Kidney (tissue), 14 donors: ENCODE results near the gene INPP5E. TPM values are rescaled to one million over a fixed set of nuclear protein-coding genes. Genes with fewer than 3 reads are reported as not detected.

Experiments used
- DNase-seq, 5 donors: peaks; one replicate each; pipeline ENCODE4 v3.0.0-alpha.2; 2013 to 2020
- FAIRE-seq: peaks from 2 replicates; lab custom pipeline; 2012; peaks lifted over from hg19 to GRCh38; lab: Jason Lieb, UNC
- H3K27ac ChIP-seq, 2 donors: one replicate each; pipeline ENCODE4 v1.7.0; 2013; ENCODE audit warnings: low read depth in 2 of 2, low read length in 2 of 2, inconsistent platforms in 1 of 2
- H3K27me3 ChIP-seq: one replicate; pipeline ENCODE4 v1.7.1; 2013; ENCODE audit warnings: low read length, inconsistent platforms; ENCODE audit not compliant: control insufficient read depth, insufficient read depth
- H3K36me3 ChIP-seq, 3 donors: one replicate each; pipeline versions ENCODE4 v1.7.0 to v1.7.1; 2013; ENCODE audit warnings: low read length in 3 of 3, control low read depth in 1 of 3, inconsistent platforms in 1 of 3; ENCODE audit not compliant: insufficient read depth in 3 of 3, control insufficient read depth in 2 of 3
- H3K4me1 ChIP-seq, 3 donors: one replicate each; pipeline versions ENCODE4 v1.7.0 to v1.7.1; 2013; ENCODE audit warnings: low read length in 3 of 3, inconsistent platforms in 1 of 3, low read depth in 1 of 3; ENCODE audit not compliant: control insufficient read depth in 2 of 3, insufficient read depth in 2 of 3
- H3K4me3 ChIP-seq, 3 donors: one replicate each; pipeline versions ENCODE4 v1.7.0 to v1.8.1; 2013; ENCODE audit warnings: low read length in 3 of 3, control low read depth in 1 of 3, inconsistent platforms in 1 of 3
- H3K9ac ChIP-seq, 3 donors: one replicate each; pipeline versions ENCODE4 v1.7.0 to v1.7.1; 2013; ENCODE audit warnings: low read length in 3 of 3, control low read depth in 1 of 3, inconsistent platforms in 1 of 3
- H3K9me3 ChIP-seq, 3 donors: one replicate each; pipeline versions ENCODE4 v1.7.0 to v1.7.1; 2013; ENCODE audit warnings: low read length in 3 of 3, control low read depth in 1 of 3, inconsistent platforms in 1 of 3; ENCODE audit not compliant: control insufficient read depth in 2 of 3, insufficient read depth in 1 of 3
- CTCF ChIP-seq: IDR thresholded peaks from 3 replicates; pipeline ENCODE4 v1.5.1; 2012; ENCODE audit warnings: mild to moderate bottlenecking, moderate library complexity, borderline replicate concordance; ENCODE audit not compliant: insufficient read depth; ENCODE audit errors: extremely low read depth
- intact Hi-C: fragments of 100-400 bp; cut with DNase I; formaldehyde crosslinking; loops from one replicate; pipeline ENCODE4 v1.11.1; 2022
- polyA plus RNA-seq: library from polyadenylated mRNA; stranded (reverse); fragments of 350-450 nt; fragmentation: Illumina TruSeq; extraction: RNeasy Lipid Tissue Mini Kit (QIAGEN cat#74804); gene quantifications from one replicate; pipeline ENCODE4 v1.2.3, GENCODE V29; 2014; ENCODE audit warnings: low read depth, low replicate concordance; ENCODE audit not compliant: insufficient read depth
- total RNA-seq: library from RNA; stranded (reverse); fragmentation: NEBNext Ultra II Directional; extraction: Animal tissue kit (Norgen Biotek cat#: 25700); gene quantifications from one replicate; pipeline ENCODE4 v1.2.1, GENCODE V29; 2021
- donor health status: control.
- donor health status: control.
- donor health status: control.
- donor health status: control.
- donor health status: control.
- donor health status: DM: yes; HTN: yes; CAD: no.
- donor health status: Normal renal cell carcinoma (clear cell type).

The INPP5E gene
- total and polyA plus RNA-seq, 2 donors from 2014 or later, result 6.9 to 14.0 TPM

DNA sequence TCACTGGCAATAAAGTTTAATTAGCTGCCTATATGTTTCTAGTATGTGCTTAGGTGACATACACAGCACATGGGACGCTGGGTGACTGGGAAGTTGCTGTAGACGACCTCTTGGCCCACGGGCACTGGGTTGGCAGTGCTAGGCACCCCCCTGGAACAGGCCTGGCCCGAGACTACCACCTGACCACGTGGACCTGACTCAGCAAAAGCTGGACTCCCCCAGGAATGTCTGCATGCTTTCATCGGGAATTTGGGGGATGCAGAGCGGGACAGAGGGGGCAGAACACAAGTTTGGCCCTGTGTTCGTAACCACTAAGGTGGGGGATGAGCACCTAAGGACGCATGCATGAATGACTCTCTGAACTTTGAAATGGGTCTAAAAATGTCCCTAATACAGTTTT, 16.6 kb upstream of the INPP5E start:
- Histone ChIP-seq H3K9me3 (no peaks in the 10 kb centered on the region), H3K4me3 (no peak overlapping the region), H3K4me1 (no peaks in the 10 kb centered on the region), H3K36me3 (peaks cover 6 to 71% (median 44%) of the 10 kb centered on the region in 3 donors), H3K27ac (no peak overlapping the region), H3K27me3 (no peaks in the 10 kb centered on the region), H3K9ac (no peak overlapping the region)
- TF ChIP-seq CTCF, result no peak
- FAIRE-seq (no peak), DNase-seq (no peak)
- intact Hi-C loops, result no loop called here

DNA sequence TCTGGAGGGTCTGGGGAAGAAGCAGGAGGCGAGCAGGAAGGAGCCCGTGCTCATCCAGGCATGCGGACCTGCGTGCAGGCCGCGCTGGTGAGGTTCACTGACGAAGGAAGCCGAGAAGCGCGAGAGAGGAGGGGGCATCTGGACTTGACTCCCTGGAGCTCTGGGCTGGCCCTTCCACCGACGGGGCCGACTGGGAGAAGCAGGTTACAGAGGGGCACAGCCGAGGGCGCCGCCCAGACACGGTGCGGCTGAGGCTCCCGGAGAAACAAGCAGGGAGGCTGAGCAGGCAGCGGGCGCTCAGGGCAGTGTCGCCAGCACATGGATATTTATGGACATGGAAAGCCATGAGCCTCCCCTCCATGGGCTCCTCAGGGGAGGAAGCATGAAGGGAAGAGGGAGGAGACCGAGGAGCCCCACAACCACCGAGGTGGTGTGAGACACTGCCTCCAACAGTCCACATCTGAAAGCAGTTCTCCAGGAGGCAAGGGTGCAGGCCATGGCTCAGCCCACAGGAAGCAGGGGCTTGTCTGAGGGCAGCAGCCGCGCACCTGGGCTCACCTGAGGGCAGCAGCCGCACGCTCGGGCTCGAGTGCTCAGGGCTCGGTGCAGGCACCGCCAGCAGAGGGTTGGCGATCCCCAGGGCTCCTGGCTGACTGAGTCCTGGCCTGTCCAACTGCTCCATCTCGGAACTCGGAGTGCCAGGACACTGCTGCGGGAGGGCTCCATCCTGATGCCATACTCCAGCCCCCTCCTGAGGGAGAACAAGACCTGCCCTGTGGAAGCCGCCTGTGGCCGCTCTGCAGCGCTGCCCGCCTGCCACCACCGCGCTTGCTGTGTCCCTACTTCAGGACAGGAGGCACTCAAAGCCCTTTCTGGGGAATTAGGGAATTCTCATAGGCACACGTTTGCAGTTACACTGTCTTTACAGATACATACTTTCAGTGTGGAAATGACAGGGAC, 15.7 kb upstream of the INPP5E start:
- intact Hi-C loops, result no loop called here
- DNase-seq (no peak), FAIRE-seq (no peak)
- no peaks in the 10 kb centered on the region for H3K27me3 ChIP-seq
- TF ChIP-seq CTCF, result no peak
- no peak overlapping the region for H3K27ac ChIP-seq
- H3K9me3 ChIP-seq, result no peaks in the 10 kb centered on the region
- H3K4me1 ChIP-seq, result no peaks in the 10 kb centered on the region
- no peak overlapping the region for H3K4me3 ChIP-seq
- H3K36me3 ChIP-seq, result peaks cover 6 to 73% (median 46%) of the 10 kb centered on the region in 3 donors
- H3K9ac ChIP-seq, result no peak overlapping the region

DNA sequence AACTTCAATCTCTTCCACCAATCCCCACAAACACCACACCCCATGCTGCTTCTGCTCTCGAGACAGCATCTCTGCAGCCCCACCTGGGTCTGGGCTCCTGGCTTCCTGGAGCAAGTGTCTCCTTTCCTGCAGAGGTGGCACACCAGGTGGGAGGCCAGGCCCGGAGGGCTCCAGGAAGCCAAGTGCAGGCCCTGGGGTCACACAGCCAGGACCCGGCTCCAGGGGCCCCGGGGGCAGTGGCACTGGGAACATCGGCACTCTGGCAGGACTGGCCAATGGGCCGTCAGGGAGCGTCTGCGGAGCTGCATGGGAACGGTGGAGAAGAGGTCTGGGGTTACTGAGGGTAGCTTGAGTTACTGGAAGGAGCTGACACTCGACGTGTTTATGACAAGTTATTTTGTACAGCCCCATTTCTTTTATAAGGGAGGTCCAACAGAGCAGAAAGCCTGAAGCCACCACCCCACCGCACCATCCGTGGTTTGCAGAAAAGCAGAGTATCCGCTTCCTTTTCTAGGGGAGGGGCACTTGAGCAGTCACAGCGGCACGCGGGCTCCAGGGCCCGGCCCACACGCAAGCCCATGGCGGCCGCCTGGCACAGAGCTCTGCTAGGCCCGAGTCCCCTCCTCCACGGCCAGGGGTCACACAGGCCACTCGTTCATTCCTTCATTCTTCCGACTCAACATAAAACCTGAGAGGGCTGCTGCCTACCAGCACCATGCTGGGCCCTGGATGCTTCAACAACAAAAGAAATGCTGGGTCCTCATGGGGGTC, 14.6 kb upstream of the INPP5E start:
- intact Hi-C loops, result no loop called here
- no peaks in the 10 kb centered on the region for H3K27me3 ChIP-seq
- no peak overlapping the region for H3K27ac ChIP-seq
- H3K9me3 ChIP-seq, result no peaks in the 10 kb centered on the region
- no peak overlapping the region for H3K9ac ChIP-seq
- no peak for TF ChIP-seq CTCF
- FAIRE-seq (no peak), DNase-seq (peak in 1 of 5 donors; percentile 54)
- H3K4me1 ChIP-seq, result no peaks in the 10 kb centered on the region
- H3K36me3 ChIP-seq, result peaks cover 6 to 72% (median 41%) of the 10 kb centered on the region in 3 donors
- no peak overlapping the region for H3K4me3 ChIP-seq
